Hypothalamus (tissue), 51 donors: ENCODE data around the gene SNW1.
"Not testable (repeated sequence)": the region's sequence is repeated elsewhere in the genome, so short reads cannot be mapped to it uniquely, and the experiment has no call there.

Experiments used
- DNase-seq, 51 donors: peaks; one replicate each; lab custom pipeline; 2025; lab: John Stamatoyannopoulos, UW

Gene SNW1

GRCh38 chr14:77760381-77761204 is at the start of gene SNW1:
Gene SNW1 (minus strand): TSS chr14:77761156. CDS start chr14:77761127, 29 bp downstream.
- peak; percentile 53 to 98 (median 88) for DNase-seq

- no peak for DNase-seq
These were observed 48.1 kb upstream of the SNW1 start for GRCh38 chr14:77809011-77809410.

GRCh38 chr14:77808250-77808649 is 47.3 kb upstream of the SNW1 start:
- DNase-seq = no peak

GRCh38 chr14:77805706-77806105 is 44.8 kb upstream of the SNW1 start:
- no peak for DNase-seq

- no peak for DNase-seq
These were observed 43.6 kb upstream of the SNW1 start for GRCh38 chr14:77804592-77804991.

- DNase-seq = no peak
These were observed 39.9 kb upstream of the SNW1 start for GRCh38 chr14:77800814-77801213.

GRCh38 chr14:77799863-77800730 is 39.1 kb upstream of the SNW1 start, which contains the start of gene ADCK1:
Gene ADCK1 (plus strand): TSS chr14:77800109. CDS start chr14:77818979, 18,870 bp downstream.
- peak; percentile 76 to 100 (median 93) for DNase-seq

GRCh38 chr14:77799456-77799855 is 38.5 kb upstream of the SNW1 start:
- peak in 1 of 51 donors; percentile 2 for DNase-seq

- no peak for DNase-seq
These were observed 33.4 kb upstream of the SNW1 start for GRCh38 chr14:77794357-77794756.

- not testable (repeated sequence) for DNase-seq
These were observed 32.3 kb upstream of the SNW1 start for GRCh38 chr14:77793255-77793654.

- no peak for DNase-seq
These were observed 30.3 kb upstream of the SNW1 start for GRCh38 chr14:77791225-77791600.

GRCh38 chr14:77790566-77791224 is 29.7 kb upstream of the SNW1 start:
- no peak for DNase-seq

GRCh38 chr14:77786148-77786547 is 25.2 kb upstream of the SNW1 start:
- no peak for DNase-seq

- no peak for DNase-seq
These were observed 21.2 kb upstream of the SNW1 start for GRCh38 chr14:77782202-77782601.

GRCh38 chr14:77773966-77774365 is 13.0 kb upstream of the SNW1 start:
- not testable (repeated sequence) for DNase-seq

GRCh38 chr14:77768442-77769069 is 7.6 kb upstream of the SNW1 start:
- DNase-seq = not testable (repeated sequence)

GRCh38 chr14:77763978-77764377 is 3.0 kb upstream of the SNW1 start:
- no peak for DNase-seq

GRCh38 chr14:77763316-77763715 is 2.4 kb upstream of the SNW1 start:
- DNase-seq = no peak

- peak in 19 of 51 donors; percentile 1 to 60 (median 12) for DNase-seq
These were observed 412 bp upstream of the SNW1 start for GRCh38 chr14:77761205-77761931.
